ENCODE results near the gene ULBP3.

DNA sequence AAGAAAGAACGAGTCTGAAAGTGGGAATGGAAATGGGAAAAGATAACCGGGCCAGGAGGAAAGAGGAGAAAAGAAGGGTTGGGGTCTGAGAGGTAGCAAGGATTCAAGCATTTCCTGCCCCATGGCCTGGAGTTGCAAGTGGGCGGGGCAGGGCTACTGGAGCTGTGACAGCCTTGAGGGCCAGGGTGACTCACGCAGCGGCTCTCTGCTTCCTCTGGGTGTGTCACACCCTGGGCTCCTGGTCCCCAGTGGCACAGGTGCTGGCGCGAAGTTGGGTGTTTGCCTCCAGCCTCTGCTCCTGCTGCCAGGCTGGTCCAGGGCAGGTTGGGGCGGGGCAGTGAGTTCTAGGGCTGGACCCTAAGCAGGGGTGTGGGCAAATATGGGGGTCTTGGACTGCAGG, 3.3 kb upstream of the ULBP3 start:
- TF ChIP-seq FOSL1 (IDR thresholded peaks at IDR 0.05; ENCODE audit: low read depth) (no peak), RAD21 (IDR thresholded peaks at IDR 0.05; ENCODE audit: low read depth) (no peak), EZH2 (IDR thresholded peaks at IDR 0.05) (no peak), POLR2A (IDR thresholded peaks at IDR 0.05; ENCODE audit: borderline replicate concordance, extremely low read depth, insufficient read depth, insufficient read length) (no peak), ZNF274 (IDR thresholded peaks at IDR 0.05; ENCODE audit: low read depth, low read length) (no peak), CEBPB (IDR thresholded peaks at IDR 0.05; ENCODE audit: low read depth) (no peak), ZFX (IDR thresholded peaks at IDR 0.05) (no peak), EGR1 (IDR thresholded peaks at IDR 0.05; ENCODE audit: low read depth) (no peak)
- TF ChIP-seq, protein P1, sequence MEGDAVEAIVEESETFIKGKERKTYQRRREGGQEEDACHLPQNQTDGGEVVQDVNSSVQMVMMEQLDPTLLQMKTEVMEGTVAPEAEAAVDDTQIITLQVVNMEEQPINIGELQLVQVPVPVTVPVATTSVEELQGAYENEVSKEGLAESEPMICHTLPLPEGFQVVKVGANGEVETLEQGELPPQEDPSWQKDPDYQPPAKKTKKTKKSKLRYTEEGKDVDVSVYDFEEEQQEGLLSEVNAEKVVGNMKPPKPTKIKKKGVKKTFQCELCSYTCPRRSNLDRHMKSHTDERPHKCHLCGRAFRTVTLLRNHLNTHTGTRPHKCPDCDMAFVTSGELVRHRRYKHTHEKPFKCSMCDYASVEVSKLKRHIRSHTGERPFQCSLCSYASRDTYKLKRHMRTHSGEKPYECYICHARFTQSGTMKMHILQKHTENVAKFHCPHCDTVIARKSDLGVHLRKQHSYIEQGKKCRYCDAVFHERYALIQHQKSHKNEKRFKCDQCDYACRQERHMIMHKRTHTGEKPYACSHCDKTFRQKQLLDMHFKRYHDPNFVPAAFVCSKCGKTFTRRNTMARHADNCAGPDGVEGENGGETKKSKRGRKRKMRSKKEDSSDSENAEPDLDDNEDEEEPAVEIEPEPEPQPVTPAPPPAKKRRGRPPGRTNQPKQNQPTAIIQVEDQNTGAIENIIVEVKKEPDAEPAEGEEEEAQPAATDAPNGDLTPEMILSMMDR (IDR thresholded peaks at IDR 0.05 in 2 of 3, conservative IDR thresholded peaks at IDR 0.05 in 1 of 3; ENCODE audit: borderline replicate concordance in 1 of 3, insufficient read depth in 1 of 3, low read depth in 2 of 3, low read length in 2 of 3) = no peak
- TF ChIP-seq, protein P2, sequence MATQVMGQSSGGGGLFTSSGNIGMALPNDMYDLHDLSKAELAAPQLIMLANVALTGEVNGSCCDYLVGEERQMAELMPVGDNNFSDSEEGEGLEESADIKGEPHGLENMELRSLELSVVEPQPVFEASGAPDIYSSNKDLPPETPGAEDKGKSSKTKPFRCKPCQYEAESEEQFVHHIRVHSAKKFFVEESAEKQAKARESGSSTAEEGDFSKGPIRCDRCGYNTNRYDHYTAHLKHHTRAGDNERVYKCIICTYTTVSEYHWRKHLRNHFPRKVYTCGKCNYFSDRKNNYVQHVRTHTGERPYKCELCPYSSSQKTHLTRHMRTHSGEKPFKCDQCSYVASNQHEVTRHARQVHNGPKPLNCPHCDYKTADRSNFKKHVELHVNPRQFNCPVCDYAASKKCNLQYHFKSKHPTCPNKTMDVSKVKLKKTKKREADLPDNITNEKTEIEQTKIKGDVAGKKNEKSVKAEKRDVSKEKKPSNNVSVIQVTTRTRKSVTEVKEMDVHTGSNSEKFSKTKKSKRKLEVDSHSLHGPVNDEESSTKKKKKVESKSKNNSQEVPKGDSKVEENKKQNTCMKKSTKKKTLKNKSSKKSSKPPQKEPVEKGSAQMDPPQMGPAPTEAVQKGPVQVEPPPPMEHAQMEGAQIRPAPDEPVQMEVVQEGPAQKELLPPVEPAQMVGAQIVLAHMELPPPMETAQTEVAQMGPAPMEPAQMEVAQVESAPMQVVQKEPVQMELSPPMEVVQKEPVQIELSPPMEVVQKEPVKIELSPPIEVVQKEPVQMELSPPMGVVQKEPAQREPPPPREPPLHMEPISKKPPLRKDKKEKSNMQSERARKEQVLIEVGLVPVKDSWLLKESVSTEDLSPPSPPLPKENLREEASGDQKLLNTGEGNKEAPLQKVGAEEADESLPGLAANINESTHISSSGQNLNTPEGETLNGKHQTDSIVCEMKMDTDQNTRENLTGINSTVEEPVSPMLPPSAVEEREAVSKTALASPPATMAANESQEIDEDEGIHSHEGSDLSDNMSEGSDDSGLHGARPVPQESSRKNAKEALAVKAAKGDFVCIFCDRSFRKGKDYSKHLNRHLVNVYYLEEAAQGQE (IDR thresholded peaks at IDR 0.05; ENCODE audit: low read depth) = no peak
- TF ChIP-seq, protein P3, sequence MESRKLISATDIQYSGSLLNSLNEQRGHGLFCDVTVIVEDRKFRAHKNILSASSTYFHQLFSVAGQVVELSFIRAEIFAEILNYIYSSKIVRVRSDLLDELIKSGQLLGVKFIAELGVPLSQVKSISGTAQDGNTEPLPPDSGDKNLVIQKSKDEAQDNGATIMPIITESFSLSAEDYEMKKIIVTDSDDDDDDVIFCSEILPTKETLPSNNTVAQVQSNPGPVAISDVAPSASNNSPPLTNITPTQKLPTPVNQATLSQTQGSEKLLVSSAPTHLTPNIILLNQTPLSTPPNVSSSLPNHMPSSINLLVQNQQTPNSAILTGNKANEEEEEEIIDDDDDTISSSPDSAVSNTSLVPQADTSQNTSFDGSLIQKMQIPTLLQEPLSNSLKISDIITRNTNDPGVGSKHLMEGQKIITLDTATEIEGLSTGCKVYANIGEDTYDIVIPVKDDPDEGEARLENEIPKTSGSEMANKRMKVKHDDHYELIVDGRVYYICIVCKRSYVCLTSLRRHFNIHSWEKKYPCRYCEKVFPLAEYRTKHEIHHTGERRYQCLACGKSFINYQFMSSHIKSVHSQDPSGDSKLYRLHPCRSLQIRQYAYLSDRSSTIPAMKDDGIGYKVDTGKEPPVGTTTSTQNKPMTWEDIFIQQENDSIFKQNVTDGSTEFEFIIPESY (IDR thresholded peaks at IDR 0.05; ENCODE audit: extremely low read depth, insufficient replicate concordance, low read length) = no peak
- TF ChIP-seq, protein P4, sequence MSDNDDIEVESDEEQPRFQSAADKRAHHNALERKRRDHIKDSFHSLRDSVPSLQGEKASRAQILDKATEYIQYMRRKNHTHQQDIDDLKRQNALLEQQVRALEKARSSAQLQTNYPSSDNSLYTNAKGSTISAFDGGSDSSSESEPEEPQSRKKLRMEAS (IDR thresholded peaks at IDR 0.05) = no peak

Measured in HCT116 (cell line).